ENCODE results near the gene TMEM52B.
"Not testable (repeated sequence)": the region's sequence is repeated elsewhere in the genome, so short reads cannot be mapped to it uniquely, and the experiment has no call there.

The TMEM52B gene

DNA sequence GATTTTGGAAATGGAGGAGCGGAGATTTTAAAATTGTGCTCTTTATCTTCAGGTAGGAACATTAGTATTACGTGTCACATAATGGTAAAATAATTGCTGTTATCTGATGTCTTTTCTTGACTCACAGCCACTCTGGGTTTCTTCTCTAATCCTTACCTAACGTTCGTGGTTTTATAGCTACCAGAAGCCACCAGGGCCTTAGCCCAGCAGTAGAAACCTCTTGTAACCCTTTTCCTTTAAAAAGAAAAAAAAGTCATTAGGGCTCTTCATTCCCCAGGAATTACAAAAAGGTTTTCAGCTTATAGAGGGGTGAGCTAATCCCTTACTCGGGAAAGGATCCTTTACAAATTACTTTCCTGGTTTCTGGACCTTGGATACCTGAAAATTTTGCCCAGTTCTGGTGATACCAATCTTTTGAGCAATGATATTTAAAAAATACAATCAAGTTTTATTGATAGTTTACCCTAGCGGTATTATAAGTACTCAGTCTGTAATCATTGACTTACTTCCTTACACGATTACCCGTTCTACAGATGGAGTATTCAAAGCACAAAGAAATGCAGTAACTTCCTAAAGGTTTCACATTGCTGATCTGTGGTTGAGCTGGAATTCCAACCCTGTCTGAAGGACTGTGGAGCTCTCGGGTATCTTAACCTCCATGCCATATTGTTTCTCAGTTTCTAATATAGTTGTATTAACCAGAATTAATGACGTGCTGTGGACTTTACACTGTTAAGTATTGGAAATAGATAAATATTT lies 35.5 kb downstream of the TMEM52B start:
- H3K79me1 ChIP-seq (ENCODE audit: low read depth, low read length): peaks cover 3% of the 10 kb centered on the region
- H3K4ac ChIP-seq (ENCODE audit: low read length): no peak overlapping the region
- no peaks in the 10 kb centered on the region for H3K4me1 ChIP-seq (ENCODE audit: control insufficient read depth in 2 of 2, insufficient read depth in 1 of 2, low read depth in 1 of 2, low read length in 2 of 2)
- H3K14ac ChIP-seq (ENCODE audit: low read length): no peak overlapping the region
- peaks cover 2 to 3% of the 10 kb centered on the region in 2 donors for H3K36me3 ChIP-seq (replicated peaks in 1 of 2; ENCODE audit: control insufficient read depth in 2 of 2, insufficient read depth in 2 of 2, low read length in 2 of 2)
- H4K8ac ChIP-seq (ENCODE audit: low read depth, low read length): no peak overlapping the region
- no peak overlapping the region for H2BK120ac ChIP-seq (ENCODE audit: low read depth, low read length)
- H3K9me3 ChIP-seq (replicated peaks in 1 of 2; ENCODE audit: control insufficient read depth in 2 of 2, insufficient read depth in 1 of 2, low read depth in 1 of 2, low read length in 2 of 2): no peaks in the 10 kb centered on the region
- H3K9ac ChIP-seq (ENCODE audit: low read depth, low read length, poor library complexity): no peak overlapping the region
- peak overlapping the region; percentile 77 for H3K4me2 ChIP-seq (ENCODE audit: insufficient read depth, low read length, poor library complexity, severe bottlenecking)
- no peak overlapping the region for H4K91ac ChIP-seq (ENCODE audit: low read depth, low read length, poor library complexity)
- H2BK15ac ChIP-seq (ENCODE audit: low read length): no peak overlapping the region
- peak overlapping the region; percentile 84 to 90 for H3K4me3 ChIP-seq (ENCODE audit: low read length in 2 of 2)
- no peak overlapping the region for H3K18ac ChIP-seq (ENCODE audit: low read length)
- no peak overlapping the region for H3K23ac ChIP-seq (ENCODE audit: low read depth, low read length, poor library complexity)
- no peak overlapping the region for H2BK12ac ChIP-seq (ENCODE audit: low read length)
- H2BK5ac ChIP-seq (ENCODE audit: low read length): no peak overlapping the region
- no peak overlapping the region for H3K27ac ChIP-seq (replicated peaks; ENCODE audit: low read length)
- no CpG with 5 or more reads among the region's 10 CpGs for WGBS, 2 donors (ENCODE audit: extremely low coverage in 2 of 2, insufficient read length in 2 of 2, insufficient replicate concordance in 1 of 2)
- peak overlapping the region; percentile 100 for H2AFZ ChIP-seq (ENCODE audit: low read length)
- no peaks in the 10 kb centered on the region for H3K27me3 ChIP-seq (ENCODE audit: control insufficient read depth in 3 of 3, insufficient read depth in 3 of 3, low read depth in 1 of 3, low read length in 3 of 3)
- no peak overlapping the region for H2AK5ac ChIP-seq (ENCODE audit: low read depth, low read length)
- no peak for DNase-seq (ENCODE audit: low spot score)

DNA sequence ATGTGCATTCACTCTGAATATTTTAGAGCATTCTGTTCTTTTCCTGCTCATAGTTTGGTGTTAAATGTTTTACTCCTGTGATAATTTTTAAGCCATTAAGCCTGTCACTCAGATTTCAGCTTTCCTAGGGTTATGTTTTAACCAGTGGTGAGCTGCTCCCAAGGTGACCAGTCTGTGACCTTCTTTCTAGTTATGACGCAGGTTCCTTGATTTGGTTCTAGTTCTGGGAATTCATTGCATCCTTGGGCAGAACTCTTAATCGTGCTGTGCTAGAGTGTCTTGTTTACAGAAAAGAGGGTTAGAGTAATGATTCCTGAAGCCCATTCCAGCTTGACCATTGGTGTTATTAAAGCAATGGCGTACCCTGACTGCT lies 36.0 kb downstream of the TMEM52B start:
- Histone ChIP-seq H3K9me3 (replicated peaks in 1 of 2; ENCODE audit: control insufficient read depth in 2 of 2, insufficient read depth in 1 of 2, low read depth in 1 of 2, low read length in 2 of 2) (no peaks in the 10 kb centered on the region), H2BK15ac (ENCODE audit: low read length) (no peak overlapping the region), H2BK120ac (ENCODE audit: low read depth, low read length) (no peak overlapping the region), H3K4me2 (ENCODE audit: insufficient read depth, low read length, poor library complexity, severe bottlenecking) (no peak overlapping the region), H3K18ac (ENCODE audit: low read length) (no peak overlapping the region), H3K79me1 (ENCODE audit: low read depth, low read length) (peaks cover 3% of the 10 kb centered on the region), H2AFZ (ENCODE audit: low read length) (no peak overlapping the region), H2AK5ac (ENCODE audit: low read depth, low read length) (no peak overlapping the region), H3K14ac (ENCODE audit: low read length) (no peak overlapping the region), H3K4me1 (ENCODE audit: control insufficient read depth in 2 of 2, insufficient read depth in 1 of 2, low read depth in 1 of 2, low read length in 2 of 2) (no peaks in the 10 kb centered on the region), H3K4me3 (ENCODE audit: low read length in 2 of 2) (no peak overlapping the region), H3K27ac (replicated peaks; ENCODE audit: low read length) (no peak overlapping the region), H4K91ac (ENCODE audit: low read depth, low read length, poor library complexity) (no peak overlapping the region), H3K27me3 (ENCODE audit: control insufficient read depth in 3 of 3, insufficient read depth in 3 of 3, low read depth in 1 of 3, low read length in 3 of 3) (no peaks in the 10 kb centered on the region), H3K4ac (ENCODE audit: low read length) (no peak overlapping the region), H2BK12ac (ENCODE audit: low read length) (no peak overlapping the region), H3K36me3 (replicated peaks in 1 of 2; ENCODE audit: control insufficient read depth in 2 of 2, insufficient read depth in 2 of 2, low read length in 2 of 2) (peaks cover 3 to 7% of the 10 kb centered on the region in 2 donors), H3K23ac (ENCODE audit: low read depth, low read length, poor library complexity) (no peak overlapping the region), H3K9ac (ENCODE audit: low read depth, low read length, poor library complexity) (no peak overlapping the region), H4K8ac (ENCODE audit: low read depth, low read length) (no peak overlapping the region), H2BK5ac (ENCODE audit: low read length) (no peak overlapping the region)
- no peak for DNase-seq (ENCODE audit: low spot score)
- WGBS, 2 donors (ENCODE audit: extremely low coverage in 2 of 2, insufficient read length in 2 of 2, insufficient replicate concordance in 1 of 2): no CpG with 5 or more reads among the region's 3 CpGs

DNA sequence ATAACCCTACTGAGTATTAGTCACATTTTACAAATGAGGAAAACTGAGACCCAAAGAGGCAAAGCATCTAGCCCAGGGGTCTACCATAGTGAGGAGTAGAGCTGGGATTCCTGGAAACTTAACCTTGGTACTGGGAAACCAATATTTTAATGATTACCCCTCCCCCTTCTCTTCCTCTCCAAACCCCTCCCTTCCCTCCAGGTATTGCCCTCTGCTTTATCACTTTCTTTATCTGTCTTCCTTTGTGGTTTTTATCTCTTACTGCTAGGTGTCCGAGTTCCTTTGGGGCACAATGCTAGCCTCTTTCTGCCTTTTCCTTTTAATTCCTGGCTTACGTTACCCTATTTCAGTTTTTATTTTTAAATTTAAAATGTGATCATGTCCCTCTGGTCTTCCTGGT lies 36.6 kb downstream of the TMEM52B start:
- WGBS, 2 donors (ENCODE audit: extremely low coverage in 2 of 2, insufficient read length in 2 of 2, insufficient replicate concordance in 1 of 2): no CpG with 5 or more reads among the region's 2 CpGs
- no peak overlapping the region for H3K4me3 ChIP-seq (ENCODE audit: low read length in 2 of 2)

DNA sequence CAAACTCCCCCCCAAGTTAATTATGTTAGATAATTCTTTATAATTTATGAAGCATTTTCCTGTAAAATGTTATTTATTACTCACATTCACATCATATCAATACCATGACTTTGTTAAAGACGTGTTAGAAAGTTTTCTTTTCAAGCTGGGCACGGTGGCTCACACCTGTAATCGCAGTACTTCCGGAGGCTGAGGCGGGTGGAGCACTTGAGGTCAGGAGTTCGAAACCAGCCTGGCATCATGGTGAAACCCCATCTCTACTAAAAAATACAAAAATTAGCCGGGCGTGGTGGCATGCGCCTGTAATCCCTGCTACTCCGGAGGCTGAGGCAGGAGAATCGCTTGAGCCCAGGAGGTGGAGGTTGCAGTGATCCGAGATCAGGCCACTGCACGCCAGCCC lies 37.1 kb downstream of the TMEM52B start:
- not testable (repeated sequence) for H2BK5ac ChIP-seq (ENCODE audit: low read length); H2BK120ac ChIP-seq (ENCODE audit: low read depth, low read length); H3K9me3 ChIP-seq (replicated peaks in 1 of 2; ENCODE audit: control insufficient read depth in 2 of 2, insufficient read depth in 1 of 2, low read depth in 1 of 2, low read length in 2 of 2); H3K4me1 ChIP-seq (ENCODE audit: control insufficient read depth in 2 of 2, insufficient read depth in 1 of 2, low read depth in 1 of 2, low read length in 2 of 2); H3K4me3 ChIP-seq (ENCODE audit: low read length in 2 of 2); H3K14ac ChIP-seq (ENCODE audit: low read length); H3K79me1 ChIP-seq (ENCODE audit: low read depth, low read length); H3K27ac ChIP-seq (replicated peaks; ENCODE audit: low read length); H4K91ac ChIP-seq (ENCODE audit: low read depth, low read length, poor library complexity); DNase-seq (ENCODE audit: low spot score); H4K8ac ChIP-seq (ENCODE audit: low read depth, low read length); H2AK5ac ChIP-seq (ENCODE audit: low read depth, low read length); H3K9ac ChIP-seq (ENCODE audit: low read depth, low read length, poor library complexity); H3K18ac ChIP-seq (ENCODE audit: low read length); H2BK15ac ChIP-seq (ENCODE audit: low read length); H3K4ac ChIP-seq (ENCODE audit: low read length); H3K4me2 ChIP-seq (ENCODE audit: insufficient read depth, low read length, poor library complexity, severe bottlenecking); H3K27me3 ChIP-seq (ENCODE audit: control insufficient read depth in 3 of 3, insufficient read depth in 3 of 3, low read depth in 1 of 3, low read length in 3 of 3); H3K23ac ChIP-seq (ENCODE audit: low read depth, low read length, poor library complexity); H2BK12ac ChIP-seq (ENCODE audit: low read length); H2AFZ ChIP-seq (ENCODE audit: low read length)
- WGBS, 2 donors (ENCODE audit: extremely low coverage in 2 of 2, insufficient read length in 2 of 2, insufficient replicate concordance in 1 of 2): no CpG with 5 or more reads among the region's 13 CpGs
- H3K36me3 ChIP-seq (replicated peaks in 1 of 2; ENCODE audit: control insufficient read depth in 2 of 2, insufficient read depth in 2 of 2, low read length in 2 of 2): peaks cover 10 to 17% of the 10 kb centered on the region in 2 donors

More for the DNA sequence above, 36.6 kb downstream of the TMEM52B start:
- H3K27ac ChIP-seq (replicated peaks; ENCODE audit: low read length): no peak overlapping the region
- H3K18ac ChIP-seq (ENCODE audit: low read length): no peak overlapping the region
- H3K23ac ChIP-seq (ENCODE audit: low read depth, low read length, poor library complexity): no peak overlapping the region
- H2AK5ac ChIP-seq (ENCODE audit: low read depth, low read length): no peak overlapping the region
- no peaks in the 10 kb centered on the region for H3K27me3 ChIP-seq (ENCODE audit: control insufficient read depth in 3 of 3, insufficient read depth in 3 of 3, low read depth in 1 of 3, low read length in 3 of 3)
- no peak overlapping the region for H3K4me2 ChIP-seq (ENCODE audit: insufficient read depth, low read length, poor library complexity, severe bottlenecking)
- H3K4me1 ChIP-seq (ENCODE audit: control insufficient read depth in 2 of 2, insufficient read depth in 1 of 2, low read depth in 1 of 2, low read length in 2 of 2): no peaks in the 10 kb centered on the region
- H3K79me1 ChIP-seq (ENCODE audit: low read depth, low read length): peaks cover 3% of the 10 kb centered on the region
- no peak overlapping the region for H2BK12ac ChIP-seq (ENCODE audit: low read length)
- no peak overlapping the region for H4K91ac ChIP-seq (ENCODE audit: low read depth, low read length, poor library complexity)
- no peak overlapping the region for H2AFZ ChIP-seq (ENCODE audit: low read length)
- no peak overlapping the region for H3K14ac ChIP-seq (ENCODE audit: low read length)
- H2BK120ac ChIP-seq (ENCODE audit: low read depth, low read length): no peak overlapping the region
- no peaks in the 10 kb centered on the region for H3K9me3 ChIP-seq (replicated peaks in 1 of 2; ENCODE audit: control insufficient read depth in 2 of 2, insufficient read depth in 1 of 2, low read depth in 1 of 2, low read length in 2 of 2)
- H2BK5ac ChIP-seq (ENCODE audit: low read length): no peak overlapping the region
- H2BK15ac ChIP-seq (ENCODE audit: low read length): no peak overlapping the region
- H3K4ac ChIP-seq (ENCODE audit: low read length): no peak overlapping the region
- DNase-seq (ENCODE audit: low spot score): no peak
- no peak overlapping the region for H3K9ac ChIP-seq (ENCODE audit: low read depth, low read length, poor library complexity)
- peaks cover 7 to 12% of the 10 kb centered on the region in 2 donors for H3K36me3 ChIP-seq (replicated peaks in 1 of 2; ENCODE audit: control insufficient read depth in 2 of 2, insufficient read depth in 2 of 2, low read length in 2 of 2)
- H4K8ac ChIP-seq (ENCODE audit: low read depth, low read length): no peak overlapping the region
